NCI-H1436 treated with DMSO at 0.1 percent for 48 hours (cell line): Measurements from ENCODE around the gene ZNF410.
A peak's percentile ranks its signal among the peaks of the same experiment; 100 is the strongest.
"Not testable (repeated sequence)": the region's sequence is repeated elsewhere in the genome, so short reads cannot be mapped to it uniquely, and the experiment has no call there.

Source experiments
- DNase-seq: peaks from one replicate; lab custom pipeline; 2025; lab: John Stamatoyannopoulos, UW

Gene ZNF410

GRCh38 chr14:73886449-73887317 is at the start of gene ZNF410:
Gene ZNF410 (plus strand): TSS chr14:73886859. CDS start chr14:73892176, 5,317 bp downstream.
- peak; percentile 38 for DNase-seq

- DNase-seq = not testable (repeated sequence)
These were observed 48.2 kb upstream of the ZNF410 start for GRCh38 chr14:73838293-73839034.

- DNase-seq = no peak
These were observed 44.5 kb upstream of the ZNF410 start for GRCh38 chr14:73842201-73842600.

- DNase-seq = no peak
These were observed 43.8 kb upstream of the ZNF410 start for GRCh38 chr14:73842851-73843250.

- DNase-seq = no peak
These were observed 43.4 kb upstream of the ZNF410 start for GRCh38 chr14:73843296-73843695.

- DNase-seq = no peak
These were observed 39.7 kb upstream of the ZNF410 start for GRCh38 chr14:73846947-73847346.

- no peak for DNase-seq
These were observed 35.7 kb upstream of the ZNF410 start for GRCh38 chr14:73851000-73851399.

GRCh38 chr14:73851567-73852382 is 34.9 kb upstream of the ZNF410 start, which contains the start of gene PTGR2:
Gene PTGR2 (plus strand): TSS chr14:73851831. CDS start chr14:73858863, 7,032 bp downstream.
- peak; percentile 81 for DNase-seq

- DNase-seq = no peak
These were observed 27.5 kb upstream of the ZNF410 start for GRCh38 chr14:73859145-73859544.

GRCh38 chr14:73861073-73861472 is 25.6 kb upstream of the ZNF410 start:
- DNase-seq = no peak

- no peak for DNase-seq
These were observed 24.2 kb upstream of the ZNF410 start for GRCh38 chr14:73862480-73862879.

GRCh38 chr14:73863209-73863608 is 23.4 kb upstream of the ZNF410 start:
- DNase-seq = no peak

- no peak for DNase-seq
These were observed 21.0 kb upstream of the ZNF410 start for GRCh38 chr14:73865534-73866113.

- DNase-seq = not testable (repeated sequence)
These were observed 16.9 kb upstream of the ZNF410 start for GRCh38 chr14:73869754-73870153.

GRCh38 chr14:73870525-73871235 is 16.0 kb upstream of the ZNF410 start:
- no peak for DNase-seq

- no peak for DNase-seq
These were observed 13.0 kb upstream of the ZNF410 start for GRCh38 chr14:73873660-73874059.

GRCh38 chr14:73877790-73878189 is 8.9 kb upstream of the ZNF410 start:
- DNase-seq = no peak

GRCh38 chr14:73878436-73878835 is 8.2 kb upstream of the ZNF410 start:
- DNase-seq = no peak

- DNase-seq = no peak
These were observed 7.6 kb upstream of the ZNF410 start for GRCh38 chr14:73879027-73879426.

- no peak for DNase-seq
These were observed 2.0 kb upstream of the ZNF410 start for GRCh38 chr14:73884438-73885190.

- no peak for DNase-seq
These were observed 608 bp downstream of the ZNF410 start for GRCh38 chr14:73887318-73887616.
